Spleen (tissue), 11 donors: ENCODE data around the gene DDX24. TPM values are rescaled to one million over a fixed set of nuclear protein-coding genes. Genes with fewer than 3 reads are reported as not detected.

Experiments used
- DNase-seq: peaks from one replicate; pipeline ENCODE4 v3.0.0-alpha.2; 2020
- H3K27ac ChIP-seq, 8 donors: fragments of 200-600 bp; sonication (generic) in 7 of 8; 1 replicate in 4 of 8; 2 replicates in 4 of 8; pipeline versions ENCODE4 v1.5.0 to v1.8.0; 2016 to 2021; ENCODE audit warnings: inconsistent platforms in 4 of 8, mild to moderate bottlenecking in 4 of 8, moderate library complexity in 1 of 8
- H3K27me3 ChIP-seq, 7 donors: fragments of 200-600 bp; sonication (generic) in 6 of 7; replicated peaks in 1 of 7; 1 replicate in 4 of 7; 2 replicates in 3 of 7; pipeline versions ENCODE4 v1.5.0 to v1.8.0; 2016 to 2021; ENCODE audit warnings: inconsistent platforms in 3 of 7, mild to moderate bottlenecking in 1 of 7
- H3K36me3 ChIP-seq, 6 donors: fragments of 200-600 bp; sonication (generic) in 5 of 6; 1 replicate in 4 of 6; 2 replicates in 2 of 6; pipeline versions ENCODE4 v1.5.0 to v1.8.0; 2016 to 2021; ENCODE audit warnings: inconsistent platforms in 2 of 6
- H3K4me1 ChIP-seq, 6 donors: fragments of 200-600 bp; sonication (generic) in 5 of 6; 1 replicate in 3 of 6; 2 replicates in 3 of 6; pipeline versions ENCODE4 v1.5.0 to v1.8.0; 2016 to 2021; ENCODE audit warnings: inconsistent platforms in 3 of 6
- H3K4me3 ChIP-seq, 8 donors: fragments of 200-600 bp; sonication (generic) in 7 of 8; 1 replicate in 4 of 8; 2 replicates in 4 of 8; pipeline versions ENCODE4 v1.5.0 to v1.8.0; 2016 to 2021; ENCODE audit warnings: inconsistent platforms in 4 of 8, mild to moderate bottlenecking in 4 of 8, moderate library complexity in 2 of 8
- H3K9me3 ChIP-seq, 8 donors: fragments of 200-600 bp; sonication (generic) in 7 of 8; 1 replicate in 4 of 8; 2 replicates in 4 of 8; pipeline versions ENCODE4 v1.5.0 to v1.8.0; 2016 to 2021; ENCODE audit warnings: inconsistent platforms in 4 of 8
- CTCF ChIP-seq, 11 experiments: fragments of 200-600 bp in 7 of 11; fragments of 450-650 bp in 4 of 11; sonication (generic) in 4 of 11; IDR thresholded peaks in 8 of 11; conservative IDR thresholded peaks in 3 of 11; 1 replicate in 7 of 11; 2 replicates in 4 of 11; pipeline versions ENCODE4 v1.4.0 to v1.8.0; 2016 to 2021; ENCODE audit warnings: antibody characterized with exemption in 11 of 11, inconsistent platforms in 4 of 11, mild to moderate bottlenecking in 1 of 11
- POLR2A ChIP-seq, 3 donors: fragments of 450-650 bp; IDR thresholded peaks; one replicate each; pipeline ENCODE4 v1.5.1; 2017; ENCODE audit warnings: antibody characterized with exemption in 3 of 3, mild to moderate bottlenecking in 1 of 3
- POLR2AphosphoS5 ChIP-seq, 3 donors: sonication (generic); formaldehyde crosslinking; IDR thresholded peaks; one replicate each; pipeline ENCODE4 v1.5.1; 2017; ENCODE audit warnings: antibody characterized with exemption in 3 of 3
- WGBS, 5 donors: extraction: QIAGEN DNeasy Blood & Tissue Kit in 3 of 5; methylation state at CpG; one replicate each; pipeline versions ENCODE4 v1.1.5 to v1.1.7; 2013 to 2018; 5-methylcytosine and 5-hydroxymethylcytosine counted together
- intact Hi-C: fragments of 100-400 bp; cut with DNase I; formaldehyde crosslinking; loops from one replicate; pipeline ENCODE4 v1.15.0; 2023; ENCODE audit warnings: low total_unique reads
- polyA plus RNA-seq, 3 donors: library from polyadenylated mRNA; stranded (reverse); fragments of 200-250 nt; gene quantifications; one replicate each; pipeline ENCODE4 v1.2.1, GENCODE V29; 2013
- total RNA-seq, 7 donors: library from RNA; depleted of rRNA in 3 of 7; stranded (reverse); fragments of >200 nt in 3 of 7; fragmentation: NEBNext Ultra II Directional in 4 of 7; extraction: Animal tissue kit (Norgen Biotek cat#: 25700) in 4 of 7; gene quantifications; one replicate each; pipeline versions ENCODE4 v1.1.0 to v1.2.1, GENCODE V29; 2016 to 2021
- donor health status: healthy with polysubstance abuse.
- donor health status: DM: no; HTN: no; CAD: no; lungs with moderate emphysema.
- donor health status: DM: no; HTN: no; CAD: no.
- donor health status: Bipolar disorder and iron deficiency.
- donor health status: healthy.
- donor health status: DM: no; HTN: no; CAD: no.
- donor health status: DM: yes; HTN: yes; CAD: no.

Gene DDX24
- total and polyA plus RNA-seq, 10 donors: 70.8 to 251 (median 171) TPM

GRCh38 chr14:94048691-94049624 lies 32.0 kb downstream of the DDX24 start:
- Histone ChIP-seq H3K4me1 (peaks cover 0 to 53% (median 27%) of the 10 kb centered on the region in 6 donors), H3K36me3 (peaks cover 6 to 100% (median 93%) of the 10 kb centered on the region in 6 donors), H3K27ac (peak overlapping the region in 2 of 8 donors; percentile 15 to 43), H3K27me3 (no peaks in the 10 kb centered on the region), H3K4me3 (no peak overlapping the region), H3K9me3 (no peaks in the 10 kb centered on the region)
- intact Hi-C loops: no loop called here
- TF ChIP-seq POLR2A (IDR thresholded peaks at IDR 0.05) (no peak), POLR2AphosphoS5 (IDR thresholded peaks at IDR 0.05) (peak in 1 of 3 donors; percentile 3)
- peak; percentile 20 for DNase-seq
- WGBS, 5 donors: 75 to 87% (median 83%) methylated on average over 10 of the region's 10 CpGs

GRCh38 chr14:94047581-94047980 lies 33.4 kb downstream of the DDX24 start:
- WGBS, 5 donors: 89 to 100% (median 95%) methylated on average over 3 of the region's 3 CpGs
- TF ChIP-seq CTCF (IDR thresholded peaks at IDR 0.05 in 8 of 11, conservative IDR thresholded peaks at IDR 0.05 in 3 of 11) (no peak), POLR2A (IDR thresholded peaks at IDR 0.05) (no peak), POLR2AphosphoS5 (IDR thresholded peaks at IDR 0.05) (no peak)
- H3K9me3 ChIP-seq: no peaks in the 10 kb centered on the region
- peak; percentile 15 for DNase-seq
- intact Hi-C loops: no loop called here
- H3K4me3 ChIP-seq: no peak overlapping the region
- H3K27ac ChIP-seq: peak overlapping the region in 2 of 8 donors; percentile 15 to 43
- peaks cover 0 to 62% (median 28%) of the 10 kb centered on the region in 6 donors for H3K4me1 ChIP-seq
- H3K27me3 ChIP-seq: no peaks in the 10 kb centered on the region
- peaks cover 6 to 95% (median 80%) of the 10 kb centered on the region in 6 donors for H3K36me3 ChIP-seq

GRCh38 chr14:94046696-94047250 lies 34.2 kb downstream of the DDX24 start:
- peaks cover 6 to 87% (median 72%) of the 10 kb centered on the region in 6 donors for H3K36me3 ChIP-seq
- intact Hi-C loops: no loop called here

More at GRCh38 chr14:94046696-94047250, 34.2 kb downstream of the DDX24 start:
- DNase-seq: peak; percentile 41
- H3K27me3 ChIP-seq: no peaks in the 10 kb centered on the region
- peaks cover 0 to 62% (median 28%) of the 10 kb centered on the region in 6 donors for H3K4me1 ChIP-seq
- H3K27ac ChIP-seq: peak overlapping the region in 4 of 8 donors; percentile 15 to 43 (median 29)
- no peak overlapping the region for H3K4me3 ChIP-seq
- no peak for TF ChIP-seq CTCF (IDR thresholded peaks at IDR 0.05 in 8 of 11, conservative IDR thresholded peaks at IDR 0.05 in 3 of 11)
- no peak for TF ChIP-seq POLR2AphosphoS5 (IDR thresholded peaks at IDR 0.05)
- no peak for TF ChIP-seq POLR2A (IDR thresholded peaks at IDR 0.05)
- whole genome bisulfite sequencing, 5 donors: 72 to 87% (median 75%) methylated on average over 7 of the region's 7 CpGs
- no peaks in the 10 kb centered on the region for H3K9me3 ChIP-seq
